Aorta (tissue), 5 donors: Measurements from ENCODE around the gene FAM8A1. TPM values are rescaled to one million over a fixed set of nuclear protein-coding genes. Genes with fewer than 3 reads are reported as not detected.

Source experiments
- ATAC-seq: fragments of 200-7000 bp; cut with Tn5 transposase; one replicate; pipeline ENCODE4 v1.9.1; 2022; ENCODE audit warnings: moderate library complexity; ENCODE audit not compliant: low FRiP score
- DNase-seq, 2 donors: peaks; one replicate each; pipeline ENCODE4 v3.0.0-alpha.2; 2020
- H3K27ac ChIP-seq, 2 donors: one replicate each; pipeline ENCODE4 v1.5.1; 2013; ENCODE audit warnings: low read length in 2 of 2, mild to moderate bottlenecking in 2 of 2, moderate library complexity in 2 of 2, control low read depth in 1 of 2, inconsistent platforms in 1 of 2, low read depth in 1 of 2
- H3K27me3 ChIP-seq, 2 donors: one replicate each; pipeline ENCODE4 v1.6.1; 2013; ENCODE audit warnings: control low read depth in 1 of 2, low read length in 1 of 2, mild to moderate bottlenecking in 1 of 2, moderate library complexity in 1 of 2; ENCODE audit not compliant: insufficient read depth in 2 of 2, control insufficient read depth in 1 of 2
- H3K36me3 ChIP-seq, 2 donors: one replicate each; pipeline ENCODE4 v1.6.1; 2013; ENCODE audit warnings: control low read depth in 1 of 2, low read length in 1 of 2, mild to moderate bottlenecking in 1 of 2; ENCODE audit not compliant: insufficient read depth in 2 of 2, control insufficient read depth in 1 of 2
- H3K4me1 ChIP-seq, 2 donors: one replicate each; pipeline ENCODE4 v1.6.1; 2013; ENCODE audit warnings: low read length in 2 of 2, control low read depth in 1 of 2, mild to moderate bottlenecking in 1 of 2, moderate library complexity in 1 of 2; ENCODE audit not compliant: insufficient read depth in 2 of 2, control insufficient read depth in 1 of 2
- H3K4me3 ChIP-seq, 2 donors: one replicate each; pipeline ENCODE4 v1.5.1; 2013; ENCODE audit warnings: low read length in 2 of 2, control low read depth in 1 of 2, mild to moderate bottlenecking in 1 of 2
- H3K9me3 ChIP-seq: one replicate; pipeline ENCODE4 v1.6.1; 2013; ENCODE audit warnings: mild to moderate bottlenecking, low read length; ENCODE audit not compliant: control insufficient read depth
- WGBS, 2 donors: extraction: QIAGEN DNeasy Blood & Tissue Kit; methylation state at CpG; one replicate each; pipeline ENCODE4 v1.1.7; 2013; 5-methylcytosine and 5-hydroxymethylcytosine counted together
- intact Hi-C, 2 donors: fragments of 100-400 bp; cut with DNase I; formaldehyde crosslinking; loops; one replicate each; pipeline versions ENCODE4 v1.14.2 to v1.15.0; 2022
- polyA plus RNA-seq, 2 donors: library from polyadenylated mRNA; stranded (reverse); fragments of 200-250 nt; gene quantifications; one replicate each; pipeline ENCODE4 v1.2.3, GENCODE V29; 2013
- total RNA-seq, 2 donors: library from RNA; stranded (reverse); fragmentation: NEBNext Ultra II Directional; extraction: Animal tissue kit (Norgen Biotek cat#: 25700); gene quantifications; one replicate each; pipeline ENCODE4 v1.2.1, GENCODE V29; 2021
- donor health status: healthy with polysubstance abuse.
- donor health status: Bipolar disorder and iron deficiency.
- donor health status: DM: no; HTN: no; CAD: no.
- donor health status: DM: no; HTN: no; CAD: no.
- donor health status: DM: yes; HTN: yes; CAD: no.

Gene FAM8A1
- total and polyA plus RNA-seq, 4 donors, result 12.3 to 29.1 (median 27.2) TPM

DNA sequence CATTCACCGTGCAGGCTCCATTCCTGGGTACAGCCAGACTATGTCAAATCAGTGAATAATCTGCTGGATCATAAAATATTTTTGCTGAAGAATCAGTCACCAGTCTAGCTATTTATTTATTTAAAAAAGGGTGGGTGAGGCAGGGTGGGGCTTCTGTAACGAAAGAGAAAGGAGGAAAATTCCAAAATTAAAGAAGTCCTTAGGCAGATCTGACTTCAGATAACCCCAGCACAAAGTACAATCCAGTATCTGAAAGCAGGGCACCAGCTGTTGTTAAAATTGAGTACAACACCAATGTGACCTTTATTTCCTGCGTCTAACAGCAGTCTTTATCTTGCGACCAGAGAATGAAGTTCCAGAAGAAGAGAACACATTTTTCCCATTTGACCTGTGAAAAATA is 15.7 kb downstream of the FAM8A1 start:
- intact Hi-C loops, result no loop called here
- Histone ChIP-seq H3K4me1 (no peaks in the 10 kb centered on the region), H3K4me3 (no peak overlapping the region), H3K27me3 (no peaks in the 10 kb centered on the region), H3K36me3 (peaks cover 3% of the 10 kb centered on the region in 2 donors), H3K9me3 (no peaks in the 10 kb centered on the region), H3K27ac (no peak overlapping the region)
- ATAC-seq (no peak), DNase-seq (no peak)
- 77 to 83% methylated on average over 4 of the region's 4 CpGs for WGBS, 2 donors

DNA sequence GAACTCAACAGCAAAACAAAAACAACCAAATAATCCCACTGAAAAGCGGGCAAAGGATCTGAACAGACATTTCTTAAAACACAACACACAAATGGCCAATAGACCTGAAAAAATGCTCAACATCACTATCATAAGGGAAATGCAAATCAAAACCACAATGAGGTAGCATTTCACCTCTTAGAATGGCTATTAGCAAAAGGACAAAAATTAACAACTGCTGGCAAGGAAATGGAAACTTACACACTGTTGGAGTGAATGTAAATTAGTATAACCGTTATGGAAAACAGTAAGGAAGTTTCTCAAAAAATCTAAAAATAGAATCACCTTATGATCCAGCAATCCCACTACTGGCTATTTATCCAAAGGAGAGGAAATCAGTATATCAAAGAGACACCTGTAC is 20.9 kb downstream of the FAM8A1 start:
- ATAC-seq (no peak), DNase-seq (no peak)
- intact Hi-C loops, result no loop called here
- Histone ChIP-seq H3K36me3 (peaks cover 3 to 13% of the 10 kb centered on the region in 2 donors), H3K4me3 (no peak overlapping the region), H3K9me3 (no peaks in the 10 kb centered on the region), H3K4me1 (no peaks in the 10 kb centered on the region), H3K27me3 (no peaks in the 10 kb centered on the region), H3K27ac (no peak overlapping the region)
- WGBS, 2 donors, result 75 to 77% methylated on average over 2 of the region's 2 CpGs

DNA sequence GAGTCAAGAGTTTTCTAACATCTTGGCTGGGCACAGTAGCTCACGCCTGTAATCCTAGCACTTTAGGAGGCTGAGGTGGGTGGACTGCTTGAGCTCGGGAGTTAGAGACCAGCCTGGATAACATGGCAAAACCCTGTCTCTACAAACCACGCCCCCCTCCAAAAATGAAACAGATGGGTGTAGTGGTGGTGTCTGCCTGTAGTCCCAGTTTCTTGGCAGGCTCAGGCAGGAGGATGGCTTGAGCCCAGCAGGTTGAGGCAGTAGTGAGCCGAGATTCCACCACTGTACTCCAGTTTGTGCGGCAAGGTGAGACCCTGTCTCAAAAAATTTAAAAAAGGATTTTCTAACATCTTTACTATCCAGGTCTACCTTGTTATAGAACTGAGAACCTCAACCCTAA is 22.0 kb downstream of the FAM8A1 start:
- ATAC-seq (no peak), DNase-seq (no peak)
- no peaks in the 10 kb centered on the region for H3K9me3 ChIP-seq
- H3K27me3 ChIP-seq, result no peaks in the 10 kb centered on the region
- no peaks in the 10 kb centered on the region for H3K4me1 ChIP-seq
- H3K4me3 ChIP-seq, result no peak overlapping the region
- H3K36me3 ChIP-seq, result peaks cover 3 to 12% of the 10 kb centered on the region in 2 donors
- intact Hi-C loops, result no loop called here
- 69 to 76% methylated on average over 5 of the region's 5 CpGs for WGBS, 2 donors
- H3K27ac ChIP-seq, result no peak overlapping the region

DNA sequence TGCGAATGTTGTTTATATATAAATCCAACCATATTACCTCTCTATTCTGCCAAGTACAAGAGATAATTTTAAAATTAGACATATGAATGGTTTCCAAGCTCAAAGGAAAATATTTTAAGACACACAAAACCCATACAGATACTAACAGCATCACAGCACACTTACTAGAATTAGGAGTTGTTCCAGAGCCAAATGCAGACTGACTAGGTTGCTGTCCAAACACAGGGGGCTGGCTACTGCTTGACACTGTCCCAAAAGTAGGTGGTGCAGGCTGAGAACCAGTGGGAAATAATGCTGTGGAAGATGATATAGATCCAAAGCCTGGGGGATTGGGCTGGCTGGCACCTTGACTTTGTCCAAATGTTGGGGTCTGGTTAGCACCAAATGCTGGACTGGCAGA is 24.3 kb downstream of the FAM8A1 start:
- H3K4me3 ChIP-seq, result no peak overlapping the region
- WGBS, 2 donors, result 22 to 35% methylated on average over 1 of the region's 1 CpG
- H3K27me3 ChIP-seq, result no peaks in the 10 kb centered on the region
- ATAC-seq (no peak), DNase-seq (no peak)
- H3K4me1 ChIP-seq, result no peaks in the 10 kb centered on the region
- intact Hi-C loops, result no loop called here
- H3K9me3 ChIP-seq, result no peaks in the 10 kb centered on the region
- no peak overlapping the region for H3K27ac ChIP-seq
- H3K36me3 ChIP-seq, result peaks cover under 1 to 10% of the 10 kb centered on the region in 2 donors

DNA sequence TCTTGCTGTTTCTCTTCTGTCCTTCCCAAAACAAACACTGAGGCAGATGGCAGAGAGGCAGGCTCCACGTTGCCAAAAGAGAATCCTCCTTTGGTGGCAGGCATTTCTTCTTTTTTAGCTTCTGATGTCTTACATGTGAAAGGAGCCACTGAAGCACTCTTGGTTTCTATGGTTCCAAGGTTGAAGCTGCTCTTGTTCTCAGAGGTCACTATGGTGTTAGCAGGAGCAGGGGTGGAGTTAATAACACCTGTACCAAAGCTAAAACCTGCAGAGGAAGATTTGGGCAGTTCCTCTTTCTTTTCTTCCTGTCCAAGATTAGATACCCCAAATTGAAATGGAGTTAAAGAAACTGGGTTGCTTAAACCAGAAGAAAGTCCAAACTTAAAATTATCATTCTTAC is 28.8 kb downstream of the FAM8A1 start:
- ATAC-seq, result no peak
- no peaks in the 10 kb centered on the region for H3K9me3 ChIP-seq
- intact Hi-C loops, result no loop called here
- no peak overlapping the region for H3K27ac ChIP-seq
- H3K36me3 ChIP-seq, result peaks cover 0 to 9% of the 10 kb centered on the region in 2 donors
- no peaks in the 10 kb centered on the region for H3K27me3 ChIP-seq
- no peak overlapping the region for H3K4me3 ChIP-seq
- WGBS, 2 donors, result 38 to 53% methylated on average over 1 of the region's 1 CpG
- H3K4me1 ChIP-seq, result peaks cover 3 to 7% of the 10 kb centered on the region in 2 donors
- DNase-seq, result no peak

DNA sequence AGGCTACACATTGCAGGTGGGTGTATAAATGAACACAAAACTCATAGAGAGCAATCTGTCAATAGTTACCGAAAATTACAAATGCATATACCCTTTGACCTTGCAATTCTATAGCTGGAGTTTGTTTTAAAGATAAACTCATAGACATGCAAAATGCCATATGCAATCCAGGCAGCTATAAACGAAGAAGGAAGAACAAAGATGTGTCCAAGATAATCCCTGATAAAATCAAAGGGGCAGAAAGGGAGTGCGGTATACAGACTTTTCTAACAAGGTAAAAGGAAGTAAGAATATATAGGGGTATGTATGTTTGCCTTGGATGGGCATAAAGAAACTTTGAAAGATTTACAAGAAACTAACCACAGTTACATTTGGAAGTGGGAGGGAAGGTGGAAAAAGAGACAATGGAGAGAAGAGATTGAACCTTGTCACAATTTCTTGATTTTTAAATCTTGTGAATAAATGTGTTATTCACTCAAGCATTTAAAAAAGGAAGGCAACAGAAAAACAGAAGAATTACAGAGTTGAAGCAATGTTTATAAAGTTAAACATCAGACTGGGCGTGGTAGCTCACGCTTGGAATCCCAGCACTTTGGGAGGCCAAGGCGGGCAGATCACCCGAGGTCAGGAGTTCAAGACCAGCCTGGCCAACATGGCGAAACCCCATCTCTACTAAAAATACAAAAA is 29.9 kb downstream of the FAM8A1 start:
- Histone ChIP-seq H3K9me3 (no peaks in the 10 kb centered on the region), H3K36me3 (peaks cover 0 to 5% of the 10 kb centered on the region in 2 donors), H3K4me3 (no peak overlapping the region), H3K27me3 (no peaks in the 10 kb centered on the region), H3K4me1 (peaks cover 3 to 7% of the 10 kb centered on the region in 2 donors), H3K27ac (no peak overlapping the region)
- intact Hi-C loops, result no loop called here
- DNase-seq, result no peak
- 83% methylated on average over 8 of the region's 8 CpGs for WGBS, 2 donors
- ATAC-seq, result no peak

DNA sequence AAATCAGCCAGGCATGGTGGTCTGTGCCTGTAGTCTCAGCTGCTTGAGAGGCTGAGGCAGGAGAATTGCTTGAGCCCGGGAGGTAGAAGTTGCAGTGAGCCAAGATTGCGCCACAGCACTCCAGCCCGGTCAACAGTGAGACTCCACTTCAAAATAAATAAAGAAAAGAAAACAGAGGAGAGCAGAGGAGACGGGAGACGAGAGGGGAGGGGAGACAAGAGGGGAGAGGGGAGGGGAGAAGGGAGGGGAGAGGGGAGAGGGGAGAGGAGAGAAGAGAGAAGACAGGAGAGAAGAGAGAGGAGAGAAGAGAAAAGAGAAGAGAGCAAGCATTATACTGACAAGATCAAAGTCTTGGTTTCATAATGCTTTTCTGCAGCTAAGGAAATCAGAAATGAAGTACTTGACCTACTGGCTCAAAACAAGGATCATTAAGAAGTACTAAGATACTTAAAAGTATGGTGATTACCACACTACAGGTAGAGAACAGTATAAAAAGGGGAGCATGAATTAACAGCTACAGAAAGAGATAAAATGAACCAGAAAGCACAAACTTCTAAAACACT is 30.5 kb downstream of the FAM8A1 start:
- DNase-seq (no peak), ATAC-seq (no peak)
- no peaks in the 10 kb centered on the region for H3K9me3 ChIP-seq
- 9 to 17% methylated on average over 4 to 5 of the region's 5 CpGs for WGBS, 2 donors
- H3K27ac ChIP-seq, result no peak overlapping the region
- H3K4me1 ChIP-seq, result peaks cover 3 to 7% of the 10 kb centered on the region in 2 donors
- no peaks in the 10 kb centered on the region for H3K27me3 ChIP-seq
- H3K4me3 ChIP-seq, result no peak overlapping the region
- H3K36me3 ChIP-seq, result peaks cover 0 to 5% of the 10 kb centered on the region in 2 donors
- intact Hi-C loops, result no loop called here

DNA sequence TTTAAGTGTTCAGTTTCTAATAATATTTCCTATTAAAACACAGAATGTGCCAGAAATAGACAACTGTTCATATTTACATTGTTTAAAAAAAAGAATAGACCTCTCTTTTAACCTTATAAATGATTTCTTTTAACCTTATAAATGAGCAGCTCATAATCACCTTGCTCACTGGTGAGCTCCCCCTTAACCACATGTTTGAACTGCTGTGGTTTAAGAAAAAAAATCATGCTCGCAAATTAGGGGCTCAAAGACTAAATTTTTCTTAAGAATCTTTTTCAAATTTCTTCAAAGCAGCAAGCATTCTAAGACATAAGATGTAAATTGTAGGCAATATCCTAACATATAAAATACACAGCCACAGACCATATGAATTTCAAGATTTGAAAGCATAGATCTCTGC is 32.8 kb downstream of the FAM8A1 start:
- DNase-seq (no peak), ATAC-seq (no peak)
- intact Hi-C loops, result no loop called here
- Histone ChIP-seq H3K27me3 (no peaks in the 10 kb centered on the region), H3K4me3 (no peak overlapping the region), H3K9me3 (no peaks in the 10 kb centered on the region), H3K27ac (no peak overlapping the region), H3K36me3 (peaks cover 4% of the 10 kb centered on the region in 2 donors), H3K4me1 (peaks cover 3 to 9% of the 10 kb centered on the region in 2 donors)
- WGBS, 2 donors, result 77 to 79% methylated on average over 1 of the region's 1 CpG
